IMR-90 (cell line): ENCODE results near the gene PIR. TPM values are rescaled to one million over a fixed set of nuclear protein-coding genes. Genes with fewer than 3 reads are reported as not detected.

Experiments used
- ATAC-seq: fragments of 200-7000 bp; cut with Tn5 transposase; 2 replicates; pipeline ENCODE4 v1.9.1; 2020; ENCODE audit warnings: low read depth, mild to moderate bottlenecking, moderate library complexity
- BruUV-seq: library from RNA; stranded (reverse); fragments of 400-500 nt; replicated peaks from 2 replicates; lab custom pipeline; 2021; lab: Mats Ljungman, UMichigan
- CTCF ChIA-PET: fragments of 300-600 bp; formaldehyde crosslinking; extraction: SDS; loops from one replicate; lab custom pipeline; 2021; ENCODE audit warnings: antibody characterized with exemption; lab: Yijun Ruan, JAX
- POLR2A ChIA-PET: fragments of 300-600 bp; sonication (Branson Sonifier 250); formaldehyde crosslinking; loops from one replicate; lab custom pipeline; 2022; ENCODE audit warnings: antibody characterized with exemption; ENCODE audit not compliant: unreplicated experiment; lab: Charles Lee
- DNase-seq: peaks from one replicate; pipeline ENCODE4 v3.0.0; 2013
- H2AFZ ChIP-seq: replicated peaks from 2 replicates; pipeline ENCODE3; 2013; ENCODE audit warnings: low read length, mild to moderate bottlenecking; ENCODE audit not compliant: poor library complexity
- H2AK5ac ChIP-seq: 2 replicates; pipeline ENCODE4 v1.6.1; 2013; ENCODE audit warnings: low read depth, low read length, inconsistent platforms
- H2AK9ac ChIP-seq: replicated peaks from 2 replicates; pipeline ENCODE3; 2013; ENCODE audit warnings: mild to moderate bottlenecking, low read depth, low read length, moderate library complexity; ENCODE audit not compliant: poor library complexity
- H2BK120ac ChIP-seq: 2 replicates; pipeline ENCODE4 v1.6.1; 2013; ENCODE audit warnings: low read depth, low read length, inconsistent platforms
- H2BK15ac ChIP-seq: 3 replicates; pipeline ENCODE4 v1.6.1; 2013; ENCODE audit warnings: low read depth, low read length, inconsistent platforms
- H2BK20ac ChIP-seq: 2 replicates; pipeline ENCODE4 v1.6.1; 2013; ENCODE audit warnings: low read depth, mild to moderate bottlenecking, inconsistent platforms, low read length, moderate library complexity
- H2BK5ac ChIP-seq: 2 replicates; pipeline ENCODE4 v1.6.1; 2013; ENCODE audit warnings: mild to moderate bottlenecking, low read depth, low read length, inconsistent platforms; ENCODE audit not compliant: poor library complexity, severe bottlenecking
- H3K14ac ChIP-seq: replicated peaks from 2 replicates; pipeline ENCODE4 v1.6.1; 2013; ENCODE audit warnings: low read depth, low read length, inconsistent platforms
- H3K18ac ChIP-seq: 2 replicates; pipeline ENCODE4 v1.6.1; 2013; ENCODE audit warnings: low read depth, low read length, control low read depth
- H3K23ac ChIP-seq: 2 replicates; pipeline ENCODE4 v1.6.1; 2013; ENCODE audit warnings: low read depth, low read length, inconsistent platforms
- H3K27ac ChIP-seq: 2 replicates; pipeline ENCODE4 v1.5.1; 2013; ENCODE audit warnings: mild to moderate bottlenecking, control low read depth, low read length; ENCODE audit not compliant: insufficient read depth
- H3K27me3 ChIP-seq: 2 replicates; pipeline ENCODE4 v1.6.1; 2013; ENCODE audit warnings: low read length; ENCODE audit not compliant: control insufficient read depth, insufficient read depth
- H3K36me3 ChIP-seq: 2 replicates; pipeline ENCODE4 v1.6.1; 2013; ENCODE audit warnings: low read length, mixed read lengths; ENCODE audit not compliant: control insufficient read depth, insufficient read depth
- H3K4ac ChIP-seq: 2 replicates; pipeline ENCODE4 v1.6.1; 2013; ENCODE audit warnings: low read depth, low read length, inconsistent platforms
- H3K4me1 ChIP-seq: 2 replicates; pipeline ENCODE4 v1.6.1; 2013; ENCODE audit warnings: low read length, mixed read lengths; ENCODE audit not compliant: control insufficient read depth, insufficient read depth
- H3K4me2 ChIP-seq: 2 replicates; pipeline ENCODE4 v1.6.1; 2013; ENCODE audit warnings: low read depth, mild to moderate bottlenecking, control low read depth, low read length, moderate library complexity
- H3K4me3 ChIP-seq: 2 replicates; pipeline ENCODE4 v1.5.1; 2013; ENCODE audit warnings: low read depth, mild to moderate bottlenecking, control low read depth, low read length, moderate library complexity; ENCODE audit not compliant: insufficient read depth
- H3K56ac ChIP-seq: 2 replicates; pipeline ENCODE4 v1.6.1; 2013; ENCODE audit warnings: low read length, inconsistent platforms; ENCODE audit not compliant: insufficient read depth; ENCODE audit errors: extremely low read depth
- H3K79me1 ChIP-seq, 2 experiments: 2 replicates each; pipeline ENCODE4 v1.6.1; 2013; ENCODE audit warnings: low read length in 2 of 2, inconsistent platforms in 1 of 2, low read depth in 1 of 2
- H3K9ac ChIP-seq: 2 replicates; pipeline ENCODE4 v1.6.1; 2013; ENCODE audit warnings: low read depth, low read length, control low read depth
- H3K9me1 ChIP-seq: 2 replicates; pipeline ENCODE4 v1.6.1; 2013; ENCODE audit warnings: low read length, inconsistent platforms; ENCODE audit not compliant: insufficient read depth
- H3K9me3 ChIP-seq: 2 replicates; pipeline ENCODE4 v1.6.1; 2013; ENCODE audit warnings: low read length; ENCODE audit not compliant: control insufficient read depth, insufficient read depth
- H4K20me1 ChIP-seq: 2 replicates; pipeline ENCODE4 v1.6.1; 2013; ENCODE audit warnings: low read length, inconsistent platforms; ENCODE audit not compliant: insufficient read depth
- H4K5ac ChIP-seq: 2 replicates; pipeline ENCODE4 v1.6.1; 2013; ENCODE audit warnings: mild to moderate bottlenecking, low read depth, low read length, control low read depth
- H4K8ac ChIP-seq, 2 experiments: 2 replicates each; pipeline ENCODE4 v1.6.1; 2013; ENCODE audit warnings: low read depth in 2 of 2, low read length in 2 of 2, control low read depth in 1 of 2, inconsistent platforms in 1 of 2
- H4K91ac ChIP-seq: 2 replicates; pipeline ENCODE4 v1.6.1; 2013; ENCODE audit warnings: low read depth, low read length, inconsistent platforms; ENCODE audit not compliant: insufficient read depth
- BHLHE40 ChIP-seq: fragments of 150-350 bp; IDR thresholded peaks from 2 replicates; pipeline ENCODE4 v1.6.1; 2016; ENCODE audit warnings: mild to moderate bottlenecking, low read depth, low read length
- CEBPB ChIP-seq: IDR thresholded peaks from 2 replicates; pipeline ENCODE4 v1.6.1; 2012; ENCODE audit warnings: low read depth, low read length, improper control_type of control experiment
- CHD1 ChIP-seq: IDR thresholded peaks from 2 replicates; pipeline ENCODE4 v1.6.1; 2012; ENCODE audit warnings: low read depth, low read length, improper control_type of control experiment
- FOS ChIP-seq: fragments of 150-350 bp; IDR thresholded peaks from 2 replicates; pipeline ENCODE4 v1.6.1; 2016; ENCODE audit warnings: low read depth, low read length
- MAFK ChIP-seq: IDR thresholded peaks from 2 replicates; pipeline ENCODE4 v1.6.1; 2012; ENCODE audit warnings: low read depth, low read length, improper control_type of control experiment
- MAZ ChIP-seq: IDR thresholded peaks from 2 replicates; pipeline ENCODE4 v1.6.1; 2012; ENCODE audit warnings: low read depth, mild to moderate bottlenecking, low read length, improper control_type of control experiment, moderate library complexity, borderline replicate concordance
- MXI1 ChIP-seq: IDR thresholded peaks from 2 replicates; pipeline ENCODE4 v1.6.1; 2012; ENCODE audit warnings: low read depth, mild to moderate bottlenecking, low read length, moderate library complexity, borderline replicate concordance
- NFE2L2 ChIP-seq: fragments of 150-350 bp; IDR thresholded peaks from 2 replicates; pipeline ENCODE4 v1.6.1; 2016; ENCODE audit warnings: low read depth, mild to moderate bottlenecking, low read length
- POLR2A ChIP-seq: IDR thresholded peaks from 2 replicates; pipeline ENCODE4 v1.6.1; 2012; ENCODE audit warnings: mild to moderate bottlenecking, low read depth, low read length
- RAD21 ChIP-seq: IDR thresholded peaks from 2 replicates; pipeline ENCODE4 v1.6.1; 2012; ENCODE audit warnings: low read length, improper control_type of control experiment
- RCOR1 ChIP-seq: IDR thresholded peaks from 2 replicates; pipeline ENCODE4 v1.6.1; 2012; ENCODE audit warnings: mild to moderate bottlenecking, low read length, improper control_type of control experiment; ENCODE audit not compliant: insufficient replicate concordance
- RFX5 ChIP-seq: IDR thresholded peaks from 2 replicates; pipeline ENCODE4 v1.8.0; 2012; ENCODE audit warnings: low read depth, mild to moderate bottlenecking, low read length, moderate library complexity
- SMC3 ChIP-seq: fragments of 150-350 bp; IDR thresholded peaks from 2 replicates; pipeline ENCODE4 v1.6.1; 2016; ENCODE audit warnings: low read depth, mild to moderate bottlenecking, antibody characterized with exemption, low read length, moderate library complexity
- WGBS, 2 experiments: methylation state at CpG; one replicate each; pipeline versions ENCODE4 v1.1.5 to v1.1.7; 2013; ENCODE audit warnings: missing lambda C conversion rate in 2 of 2; ENCODE audit not compliant: insufficient read length in 1 of 2; ENCODE audit errors: extremely low coverage in 2 of 2; 5-methylcytosine and 5-hydroxymethylcytosine counted together
- dilution Hi-C: fragments of 300-500 bp; cut with HindIII; formaldehyde crosslinking; loops from one replicate; pipeline ENCODE4 v1.14.3; 2018; ENCODE audit warnings: low sequenced_read_pairs; ENCODE audit not compliant: unreplicated experiment
- in situ Hi-C: fragments of 300-500 bp; cut with MboI; formaldehyde crosslinking; loops from 3 replicates; pipeline ENCODE4 v1.14.3; 2019; ENCODE audit warnings: low sequenced_read_pairs, inconsistent platforms, mixed read lengths
- intact Hi-C: fragments of 100-400 bp; cut with micrococcal nuclease; formaldehyde crosslinking; loops from 2 replicates; pipeline ENCODE4 v1.10.0; 2022
- polyA plus RNA-seq, 3 experiments: library from polyadenylated mRNA; depleted of rRNA; stranded (reverse); fragments of >200 nt; gene quantifications; 2 replicates each; pipeline ENCODE4 v1.2.3, GENCODE V29; 2012; ENCODE audit warnings: low replicate concordance in 1 of 3
- total RNA-seq: library from RNA; depleted of rRNA; stranded (reverse); fragments of >200 nt; gene quantifications from 2 replicates; pipeline ENCODE4 v1.2.3, GENCODE V29; 2012
- TF ChIP-seq, protein P1 (sequence below): fragments of 150-350 bp; IDR thresholded peaks from 2 replicates; pipeline ENCODE4 v1.6.1; 2016; ENCODE audit warnings: low read depth, mild to moderate bottlenecking, low read length, moderate library complexity, borderline replicate concordance
- TF ChIP-seq, protein P2 (sequence below): conservative IDR thresholded peaks from 2 replicates; pipeline ENCODE4 v1.5.1; 2012; ENCODE audit warnings: mild to moderate bottlenecking, low read depth, low read length, improper control_type of control experiment
- TF ChIP-seq, protein P3 (sequence below): fragments of 150-350 bp; IDR thresholded peaks from 2 replicates; pipeline ENCODE4 v1.6.1; 2017; ENCODE audit warnings: mild to moderate bottlenecking, antibody characterized with exemption, low read length, low read depth

Gene PIR
- total and polyA plus RNA-seq, 2 of the 4 experiments (the other 2 are of a cell fraction): 5.7 to 8.7 TPM

DNA sequence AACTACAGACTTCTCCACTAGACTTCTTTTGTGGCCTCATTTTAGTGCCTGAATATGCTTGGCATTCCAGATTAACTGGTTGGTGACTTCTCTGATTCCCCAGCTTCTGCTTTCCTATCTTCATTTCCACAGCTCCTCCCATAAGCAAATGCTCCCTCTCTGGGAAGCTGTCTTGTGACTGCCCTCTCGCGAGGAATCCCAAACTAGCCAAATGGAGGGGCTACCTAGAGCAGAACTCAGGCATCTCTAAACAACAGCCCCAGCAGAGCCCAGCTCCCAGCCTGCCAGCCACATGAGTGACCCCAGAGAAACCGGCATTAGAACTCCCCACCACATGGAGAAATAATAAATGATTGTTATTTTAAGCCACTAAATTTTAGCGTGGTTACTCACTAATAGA is 101.3 kb downstream of the PIR start:
- dilution Hi-C loops (no loop called here), in situ Hi-C loops (no loop called here)
- BruUV-seq: no TSS peak

More for the DNA sequence above, 101.3 kb downstream of the PIR start:
- Histone ChIP-seq H4K8ac (no peak overlapping the region), H2BK20ac (no peak overlapping the region), H2BK15ac (no peak overlapping the region), H3K27ac (no peak overlapping the region), H3K36me3 (no peaks in the 10 kb centered on the region), H3K9me1 (no peaks in the 10 kb centered on the region), H2AFZ (no peak overlapping the region), H3K4me3 (no peak overlapping the region), H2AK5ac (no peak overlapping the region), H2BK5ac (no peak overlapping the region), H3K27me3 (no peaks in the 10 kb centered on the region), H3K4me1 (no peaks in the 10 kb centered on the region), H2BK120ac (no peak overlapping the region), H4K5ac (no peak overlapping the region), H3K23ac (no peak overlapping the region), H3K9me3 (no peaks in the 10 kb centered on the region), H4K91ac (no peak overlapping the region), H3K56ac (no peak overlapping the region), H2AK9ac (no peak overlapping the region), H3K4ac (no peak overlapping the region), H3K79me1 (no peaks in the 10 kb centered on the region), H4K20me1 (no peaks in the 10 kb centered on the region), H3K18ac (no peak overlapping the region), H3K9ac (no peak overlapping the region), H3K14ac (no peak overlapping the region), H3K4me2 (no peak overlapping the region)
- POLR2A ChIA-PET: no interaction called here
- no peak for ATAC-seq
- no peak for DNase-seq
- 42% methylated on average over 2 of the region's 4 CpGs; no CpG with 5 or more reads in 1 of the 2 experiments for WGBS, 2 experiments
- intact Hi-C loops: no loop called here
- TF ChIP-seq RCOR1: no peak
- no peak for TF ChIP-seq MAFK
- no peak for TF ChIP-seq BHLHE40
- TF ChIP-seq, protein P1, sequence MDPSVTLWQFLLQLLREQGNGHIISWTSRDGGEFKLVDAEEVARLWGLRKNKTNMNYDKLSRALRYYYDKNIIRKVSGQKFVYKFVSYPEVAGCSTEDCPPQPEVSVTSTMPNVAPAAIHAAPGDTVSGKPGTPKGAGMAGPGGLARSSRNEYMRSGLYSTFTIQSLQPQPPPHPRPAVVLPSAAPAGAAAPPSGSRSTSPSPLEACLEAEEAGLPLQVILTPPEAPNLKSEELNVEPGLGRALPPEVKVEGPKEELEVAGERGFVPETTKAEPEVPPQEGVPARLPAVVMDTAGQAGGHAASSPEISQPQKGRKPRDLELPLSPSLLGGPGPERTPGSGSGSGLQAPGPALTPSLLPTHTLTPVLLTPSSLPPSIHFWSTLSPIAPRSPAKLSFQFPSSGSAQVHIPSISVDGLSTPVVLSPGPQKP: no peak
- TF ChIP-seq CHD1: no peak
- TF ChIP-seq RFX5: no peak
- TF ChIP-seq NFE2L2: no peak
- no peak for TF ChIP-seq MXI1
- TF ChIP-seq, protein P2, sequence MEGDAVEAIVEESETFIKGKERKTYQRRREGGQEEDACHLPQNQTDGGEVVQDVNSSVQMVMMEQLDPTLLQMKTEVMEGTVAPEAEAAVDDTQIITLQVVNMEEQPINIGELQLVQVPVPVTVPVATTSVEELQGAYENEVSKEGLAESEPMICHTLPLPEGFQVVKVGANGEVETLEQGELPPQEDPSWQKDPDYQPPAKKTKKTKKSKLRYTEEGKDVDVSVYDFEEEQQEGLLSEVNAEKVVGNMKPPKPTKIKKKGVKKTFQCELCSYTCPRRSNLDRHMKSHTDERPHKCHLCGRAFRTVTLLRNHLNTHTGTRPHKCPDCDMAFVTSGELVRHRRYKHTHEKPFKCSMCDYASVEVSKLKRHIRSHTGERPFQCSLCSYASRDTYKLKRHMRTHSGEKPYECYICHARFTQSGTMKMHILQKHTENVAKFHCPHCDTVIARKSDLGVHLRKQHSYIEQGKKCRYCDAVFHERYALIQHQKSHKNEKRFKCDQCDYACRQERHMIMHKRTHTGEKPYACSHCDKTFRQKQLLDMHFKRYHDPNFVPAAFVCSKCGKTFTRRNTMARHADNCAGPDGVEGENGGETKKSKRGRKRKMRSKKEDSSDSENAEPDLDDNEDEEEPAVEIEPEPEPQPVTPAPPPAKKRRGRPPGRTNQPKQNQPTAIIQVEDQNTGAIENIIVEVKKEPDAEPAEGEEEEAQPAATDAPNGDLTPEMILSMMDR: no peak
- no peak for TF ChIP-seq FOS
- no peak for TF ChIP-seq MAZ
- no peak for TF ChIP-seq SMC3
- TF ChIP-seq, protein P3, sequence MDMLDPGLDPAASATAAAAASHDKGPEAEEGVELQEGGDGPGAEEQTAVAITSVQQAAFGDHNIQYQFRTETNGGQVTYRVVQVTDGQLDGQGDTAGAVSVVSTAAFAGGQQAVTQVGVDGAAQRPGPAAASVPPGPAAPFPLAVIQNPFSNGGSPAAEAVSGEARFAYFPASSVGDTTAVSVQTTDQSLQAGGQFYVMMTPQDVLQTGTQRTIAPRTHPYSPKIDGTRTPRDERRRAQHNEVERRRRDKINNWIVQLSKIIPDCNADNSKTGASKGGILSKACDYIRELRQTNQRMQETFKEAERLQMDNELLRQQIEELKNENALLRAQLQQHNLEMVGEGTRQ: no peak
- TF ChIP-seq POLR2A: no peak
- no peak for TF ChIP-seq CEBPB
- TF ChIP-seq RAD21: no peak
- CTCF ChIA-PET: interaction anchor here (0.7 kb wide), 1 partner anchor 52 kb away, joined by 3 read pairs; no protein-coding TSS in a partner anchor
